Peyer's patch (tissue), 4 donors: Measurements from ENCODE around the gene KRT77.

Experiments used
- CTCF ChIP-seq, 6 experiments: fragments of 450-650 bp in 4 of 6; fragments of 200-600 bp in 2 of 6; sonication (generic) in 1 of 6; IDR thresholded peaks; one replicate each; pipeline ENCODE4 v1.5.1; 2017 to 2019; ENCODE audit warnings: antibody characterized with exemption in 6 of 6, mild to moderate bottlenecking in 3 of 6, moderate library complexity in 1 of 6
- POLR2A ChIP-seq, 2 donors: fragments of 450-650 bp; IDR thresholded peaks; one replicate each; pipeline ENCODE4 v1.5.1; 2017; ENCODE audit warnings: antibody characterized with exemption in 2 of 2, mild to moderate bottlenecking in 2 of 2, moderate library complexity in 2 of 2

GRCh38 chr12:52655251-52655650 lies 48.1 kb downstream of the KRT77 start:
- TF ChIP-seq CTCF (IDR thresholded peaks at IDR 0.05) (no peak), POLR2A (IDR thresholded peaks at IDR 0.05) (no peak)
